GM10248 (cell line): Measurements from ENCODE around the gene TTC34.

Experiments used
- CTCF ChIA-PET: fragments of 300-600 bp; sonication (Branson Sonifier 250); formaldehyde crosslinking; extraction: SDS; loops from one replicate; lab custom pipeline; 2021; ENCODE audit warnings: antibody characterized with exemption; lab: Yijun Ruan, JAX
- POLR2A ChIA-PET: fragments of 350-650 bp; sonication (Branson Sonifier 250); formaldehyde crosslinking; extraction: SDS; loops from one replicate; lab custom pipeline; 2020; ENCODE audit warnings: antibody characterized with exemption; lab: Yijun Ruan, JAX
- DNase-seq: peaks from one replicate; pipeline ENCODE4 v3.0.0; 2012; ENCODE audit errors: extremely low spot score
- CTCF ChIP-seq: IDR thresholded peaks from 2 replicates; pipeline ENCODE4 v1.5.1; 2012; ENCODE audit warnings: mild to moderate bottlenecking, low read depth; ENCODE audit errors: extremely low read depth, missing control alignments, control extremely low read depth

TTC34 gene

GRCh38 chr1:2642560-2643413 lies 158.7 kb downstream of the TTC34 start:
- POLR2A ChIA-PET = no interaction called here
- no peak for TF ChIP-seq CTCF
- peak; percentile 100 for DNase-seq
- CTCF ChIA-PET = no interaction called here

- CTCF ChIA-PET = no interaction called here
- TF ChIP-seq CTCF = no peak
- DNase-seq = peak; percentile 17
- POLR2A ChIA-PET = no interaction called here
Measured at GRCh38 chr1:2642131-2642559, 159.3 kb downstream of the TTC34 start.

- ChIA-PET POLR2A (no interaction called here), CTCF (no interaction called here)
- peak; percentile 23 for DNase-seq
- TF ChIP-seq CTCF = no peak
Measured at GRCh38 chr1:2641381-2642130, 159.9 kb downstream of the TTC34 start.

GRCh38 chr1:2640626-2641025 lies 160.9 kb downstream of the TTC34 start:
- POLR2A ChIA-PET = interaction anchor here (0.6 kb wide), 1 partner anchor 1087 kb away, joined by 4 read pairs; no protein-coding TSS in a partner anchor
- DNase-seq = no peak
- CTCF ChIA-PET = interaction anchor here (1.3 kb wide), 1 partner anchor 226 kb away, joined by 4 read pairs; no protein-coding TSS in a partner anchor
- no peak for TF ChIP-seq CTCF

- CTCF ChIA-PET = interaction anchor here (1.0 to 1.3 kb wide), 2 partner anchors 54 to 225 kb away, joined by 3 to 4 read pairs; partner anchors contain the start of gene PRXL2B
- POLR2A ChIA-PET = interaction anchor here (0.6 kb wide), 1 partner anchor 1087 kb away, joined by 4 read pairs; no protein-coding TSS in a partner anchor
- peak; percentile 17 for DNase-seq
- TF ChIP-seq CTCF = no peak
Measured at GRCh38 chr1:2639607-2640521, 161.6 kb downstream of the TTC34 start.

- ChIA-PET CTCF (interaction anchor here (1.0 kb wide), 1 partner anchor 53 kb away, joined by 3 read pairs; the partner anchor contains the start of gene PRXL2B), POLR2A (no interaction called here)
- DNase-seq = no peak
- TF ChIP-seq CTCF = no peak
Measured at GRCh38 chr1:2639203-2639602, 162.3 kb downstream of the TTC34 start.
